ENCODE data around the gene VSIG2. TPM values are rescaled to one million over a fixed set of nuclear protein-coding genes. Genes with fewer than 3 reads are reported as not detected.

VSIG2 gene
- total RNA-seq, 1 donor from 2014 or later = not detected

- intact Hi-C loops (cut with micrococcal nuclease) = no loop called here
These were observed 23.9 kb downstream of the VSIG2 start for GRCh38 chr11:124728134-124728533.

- intact Hi-C loops (cut with micrococcal nuclease) = no loop called here
These were observed 24.6 kb downstream of the VSIG2 start for GRCh38 chr11:124727474-124727873.

DNA sequence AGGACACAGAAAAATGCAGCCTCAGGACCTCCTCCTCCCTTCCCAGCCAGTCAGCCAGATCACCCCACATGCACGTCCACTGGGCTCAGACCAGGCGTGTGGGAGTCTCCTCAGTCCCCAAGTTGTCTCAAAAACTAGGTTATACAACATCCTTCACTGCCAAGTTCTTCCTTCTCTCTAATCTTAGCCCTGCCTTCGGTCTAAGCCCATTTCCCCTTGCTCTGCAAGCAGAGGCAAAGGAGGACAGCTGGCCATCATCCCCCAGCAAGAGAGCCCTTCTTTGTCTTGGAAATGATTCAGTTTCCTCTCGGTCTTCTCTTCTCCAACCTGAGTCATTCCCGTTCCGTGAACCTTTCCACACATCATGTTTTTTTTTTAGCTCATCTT is 26.3 kb downstream of the VSIG2 start:
- intact Hi-C loops (cut with micrococcal nuclease) = no loop called here

GRCh38 chr11:124724979-124725718 is 26.9 kb downstream of the VSIG2 start:
- intact Hi-C loops (cut with micrococcal nuclease) = no loop called here

- intact Hi-C loops (cut with micrococcal nuclease) = no loop called here
These were observed 29.9 kb downstream of the VSIG2 start for GRCh38 chr11:124722176-124722575.

DNA sequence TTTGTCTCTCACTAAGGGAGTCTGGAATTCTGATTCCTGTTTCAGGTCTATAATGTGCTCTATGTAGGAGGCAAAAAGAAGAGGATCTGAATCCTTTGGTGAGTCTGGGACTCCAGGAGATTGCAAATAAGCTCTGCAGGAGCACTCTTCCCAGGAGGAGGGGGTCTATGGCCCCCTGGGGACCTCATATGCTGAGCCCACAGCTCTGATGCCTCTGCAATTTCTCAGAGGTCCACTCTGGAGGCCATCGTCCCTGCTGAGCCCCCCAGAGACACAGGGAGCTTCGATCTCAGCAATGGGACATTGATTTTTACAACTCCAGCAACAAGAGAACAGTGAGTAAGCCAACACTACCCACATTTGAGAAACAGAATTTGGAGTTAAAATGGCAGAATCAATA is 32.5 kb downstream of the VSIG2 start:
- intact Hi-C loops (cut with micrococcal nuclease) = no loop called here

GRCh38 chr11:124718801-124719200 is 33.3 kb downstream of the VSIG2 start:
- intact Hi-C loops (cut with micrococcal nuclease) = loop anchor here (1.0 kb wide), 1 partner anchor 46 kb away; the partner anchor contains the start of genes SIAE and SPA17

GRCh38 chr11:124717786-124718651 is 34.0 kb downstream of the VSIG2 start:
- intact Hi-C loops (cut with micrococcal nuclease) = loop anchor here (1.0 kb wide), 1 partner anchor 45 kb away; the partner anchor contains the start of genes SIAE and SPA17

- intact Hi-C loops (cut with micrococcal nuclease) = no loop called here
These were observed 34.7 kb downstream of the VSIG2 start for GRCh38 chr11:124717421-124717785.

DNA sequence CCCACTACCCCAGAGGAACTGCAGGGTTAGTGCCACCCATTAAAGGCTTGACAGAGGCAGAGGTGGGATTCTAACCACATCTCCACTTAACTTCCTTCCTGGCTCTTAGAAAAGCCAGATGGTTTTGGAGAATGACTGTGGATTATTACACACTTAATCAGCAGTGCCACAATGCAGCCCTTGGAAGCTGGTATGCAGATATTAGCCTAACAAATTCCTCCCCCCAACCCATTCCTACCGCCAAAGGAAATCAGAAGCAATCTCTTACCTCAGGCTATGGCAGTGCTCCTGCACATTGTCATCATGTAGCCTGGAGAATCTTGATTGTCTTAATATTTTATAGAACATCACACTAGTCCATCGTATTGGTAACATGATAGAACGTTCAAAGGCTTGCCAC is 35.5 kb downstream of the VSIG2 start:
- intact Hi-C loops (cut with micrococcal nuclease) = no loop called here

GRCh38 chr11:124712392-124712791 is 39.7 kb downstream of the VSIG2 start:
- intact Hi-C loops (cut with micrococcal nuclease) = no loop called here

DNA sequence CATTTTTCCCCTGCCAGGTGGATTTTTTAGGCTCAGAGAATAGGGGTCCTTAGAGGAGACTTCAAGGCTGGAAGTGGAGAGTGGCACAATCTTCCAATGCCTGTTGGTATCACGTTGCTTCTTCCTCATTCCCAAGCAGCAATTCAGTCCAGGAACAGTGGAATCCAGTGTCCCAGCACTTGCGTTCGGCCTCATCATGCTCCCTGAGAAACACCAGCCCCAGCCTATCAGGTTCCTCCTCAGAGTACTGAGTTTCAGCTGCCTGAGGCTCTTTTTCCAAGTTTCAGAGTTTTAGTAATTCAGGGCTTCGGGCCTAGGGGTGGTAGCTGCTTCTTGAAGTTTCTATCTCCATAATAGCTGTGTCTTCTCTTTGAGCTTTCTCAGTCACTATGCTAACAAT is 44.2 kb downstream of the VSIG2 start:
- intact Hi-C loops (cut with micrococcal nuclease) = no loop called here

DNA sequence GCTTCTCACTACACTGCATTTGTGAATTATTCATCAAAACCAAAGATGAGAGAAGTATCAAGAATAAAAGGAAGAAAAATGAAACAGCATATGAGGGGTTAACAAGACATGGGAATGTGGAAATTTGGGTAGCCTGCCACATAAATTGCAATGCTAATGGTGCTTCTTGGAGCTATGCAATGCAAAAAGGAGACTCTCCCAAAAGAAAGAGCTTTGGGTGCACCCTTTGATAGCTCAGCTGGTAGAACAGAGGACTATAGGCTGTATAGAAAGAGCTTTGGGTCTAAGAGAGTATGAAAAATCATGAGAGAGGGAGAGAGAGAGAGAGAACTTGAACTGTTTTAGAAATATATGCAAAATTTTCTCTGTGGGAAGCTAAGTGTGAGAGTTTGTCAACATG is 52.0 kb downstream of the VSIG2 start:
- intact Hi-C loops (cut with micrococcal nuclease) = no loop called here

DNA sequence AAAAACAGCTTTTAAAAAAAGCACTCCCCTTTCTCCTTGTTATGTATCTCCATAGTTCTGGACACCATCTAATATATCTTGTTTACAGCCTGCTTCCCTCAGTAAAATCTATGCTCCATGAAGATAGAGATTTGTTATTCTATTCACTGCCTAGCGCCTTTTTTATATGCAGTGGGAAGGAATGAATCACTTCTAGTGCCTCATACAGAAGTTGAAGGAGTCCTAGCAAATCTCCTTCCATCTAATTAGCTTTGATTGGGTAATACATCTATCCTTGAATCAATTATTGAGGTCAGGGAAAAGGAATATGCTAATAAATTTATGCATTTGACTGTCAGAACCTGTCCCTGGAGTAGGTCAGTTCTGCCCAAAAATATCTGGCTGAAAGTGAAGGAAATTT is 52.5 kb downstream of the VSIG2 start:
- intact Hi-C loops (cut with micrococcal nuclease) = no loop called here

Other genes starting within 250 kb of the VSIG2 start
- not detected in 2 replicates for gene OR8B12, start 208.6 kb downstream of the VSIG2 start, total RNA-seq
- not detected in 2 replicates for gene OR8A1, start 182.3 kb downstream of the VSIG2 start, total RNA-seq
- not detected in 2 replicates for gene PANX3, start 140.8 kb downstream of the VSIG2 start, total RNA-seq
- gene TBRG1, start 129.4 kb downstream of the VSIG2 start, total RNA-seq = 36.3 and 37.3 TPM in 2 replicates
- gene SIAE, start 78.5 kb downstream of the VSIG2 start, total RNA-seq = 5.9 and 6.2 TPM in 2 replicates
- 1.8 and 3.4 TPM in 2 replicates for gene SPA17, start 78.4 kb downstream of the VSIG2 start, total RNA-seq
- gene NRGN, start 12.3 kb downstream of the VSIG2 start, total RNA-seq = 2.4 and 3.1 TPM in 2 replicates
- gene ESAM, start 10.0 kb upstream of the VSIG2 start, total RNA-seq = 0.41 and 0.47 TPM in 2 replicates
- 9.0 and 12.7 TPM in 2 replicates for gene MSANTD2, start 48.2 kb upstream of the VSIG2 start, total RNA-seq
- 4.6 and 5.6 TPM in 2 replicates for gene ROBO3, start 113.2 kb upstream of the VSIG2 start, total RNA-seq
- not detected in 2 replicates for gene ROBO4, start 145.6 kb upstream of the VSIG2 start, total RNA-seq
- gene HEPN1, start 167.0 kb upstream of the VSIG2 start, total RNA-seq = not detected in 2 replicates
- gene HEPACAM, start 183.8 kb upstream of the VSIG2 start, total RNA-seq = not detected in 2 replicates
- gene CCDC15, start 201.9 kb upstream of the VSIG2 start, total RNA-seq = 3.9 and 4.2 TPM in 2 replicates